RPMI8226 (cell line): ENCODE results near the gene EDN1.

ENCODE experiments used
- DNase-seq: peaks from one replicate; pipeline ENCODE4 v3.0.0-alpha.2; 2015

Gene EDN1

DNA sequence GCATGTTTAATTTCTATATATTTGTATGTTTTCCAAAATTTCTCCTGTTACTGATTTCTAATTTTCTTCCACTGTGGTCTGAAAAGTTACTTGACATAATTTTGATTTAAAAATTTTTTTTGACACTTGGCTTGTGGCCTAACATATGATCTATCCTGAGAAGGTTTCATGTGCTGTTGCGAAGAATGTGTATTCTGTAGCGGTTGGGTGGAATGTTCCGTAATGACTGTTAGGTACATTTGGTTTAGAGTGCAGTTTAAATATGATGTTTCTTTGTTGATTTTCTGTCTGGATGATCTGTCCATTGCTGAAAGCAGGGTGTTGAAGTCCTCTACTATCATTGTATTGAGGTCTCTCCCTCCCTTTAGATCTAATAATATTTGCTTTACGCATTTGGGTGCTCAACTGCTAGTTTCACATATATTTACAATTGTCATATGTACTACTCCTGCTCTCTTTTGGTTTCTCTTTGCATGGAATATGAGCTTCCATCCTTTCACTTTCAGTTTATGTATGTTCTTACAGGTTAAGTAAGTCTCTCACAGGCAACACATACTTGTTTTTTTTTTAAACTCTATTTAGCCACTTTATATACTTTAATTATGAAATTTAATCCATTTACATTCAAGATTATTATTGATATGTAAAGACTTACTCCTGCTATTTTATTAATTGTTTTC lies 19.5 kb upstream of the EDN1 start:
- no peak for DNase-seq

- no peak for DNase-seq
Measured at GRCh38 chr6:12271594-12271993, 18.6 kb upstream of the EDN1 start.

- no peak for DNase-seq
Measured at GRCh38 chr6:12271997-12272396, 18.2 kb upstream of the EDN1 start.

DNA sequence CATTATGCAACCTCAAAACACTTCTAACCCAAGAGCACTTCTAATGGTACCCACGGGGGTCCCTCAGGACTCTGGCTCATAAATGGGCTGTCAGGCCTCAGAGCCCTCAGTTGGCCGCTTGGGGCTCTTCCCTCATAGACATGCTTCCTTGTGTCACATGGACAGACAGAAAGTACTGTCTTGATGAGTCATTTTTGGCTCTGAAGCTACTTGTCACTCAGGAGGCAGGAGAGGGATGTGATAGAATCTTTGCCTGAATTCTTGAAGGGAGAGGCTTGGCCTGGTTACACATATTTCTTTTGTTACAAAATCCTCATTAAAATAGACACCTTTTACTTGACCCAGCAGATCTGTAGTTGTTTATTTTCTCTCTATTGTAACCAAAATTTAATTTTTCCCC lies 15.1 kb upstream of the EDN1 start:
- DNase-seq, result no peak

DNA sequence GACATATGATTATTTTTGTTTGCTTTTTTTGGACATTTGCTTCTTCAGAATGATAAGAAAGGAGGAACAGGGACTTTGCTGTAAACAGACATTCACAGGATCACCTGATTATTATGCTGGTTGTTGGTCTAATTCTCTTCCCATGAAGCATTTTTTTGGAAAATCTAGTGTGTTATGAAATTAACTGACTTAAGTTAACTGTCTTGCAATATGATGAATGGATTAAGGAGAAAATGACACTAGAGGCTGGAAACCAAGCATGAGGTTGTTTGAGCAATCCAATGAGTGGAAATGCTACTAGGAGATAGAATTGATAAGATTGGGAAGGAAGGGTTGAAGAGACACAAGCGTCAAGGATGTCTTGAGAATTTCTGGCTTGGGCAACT lies 13.2 kb upstream of the EDN1 start:
- no peak for DNase-seq

DNA sequence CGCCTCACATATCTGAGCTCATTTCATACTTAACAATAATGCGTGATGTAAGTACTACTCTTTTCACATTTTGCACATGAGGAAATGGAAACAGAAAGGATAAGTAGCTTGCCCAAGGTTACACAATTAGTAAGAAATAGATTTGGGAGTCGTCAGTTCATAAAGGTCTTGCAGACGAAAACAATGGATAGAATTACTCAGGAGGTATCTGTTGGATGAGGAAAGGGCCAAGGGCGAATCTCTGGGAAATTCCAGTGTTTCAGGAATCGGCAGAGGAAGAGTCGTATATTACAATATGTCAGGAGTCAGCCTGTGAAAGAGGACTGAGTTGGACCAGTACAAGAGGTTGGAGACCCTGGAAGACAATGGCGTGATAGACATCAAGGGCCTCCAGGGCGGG lies 12.8 kb upstream of the EDN1 start:
- no peak for DNase-seq

- no peak for DNase-seq
Measured at GRCh38 chr6:12278915-12279314, 11.2 kb upstream of the EDN1 start.

DNA sequence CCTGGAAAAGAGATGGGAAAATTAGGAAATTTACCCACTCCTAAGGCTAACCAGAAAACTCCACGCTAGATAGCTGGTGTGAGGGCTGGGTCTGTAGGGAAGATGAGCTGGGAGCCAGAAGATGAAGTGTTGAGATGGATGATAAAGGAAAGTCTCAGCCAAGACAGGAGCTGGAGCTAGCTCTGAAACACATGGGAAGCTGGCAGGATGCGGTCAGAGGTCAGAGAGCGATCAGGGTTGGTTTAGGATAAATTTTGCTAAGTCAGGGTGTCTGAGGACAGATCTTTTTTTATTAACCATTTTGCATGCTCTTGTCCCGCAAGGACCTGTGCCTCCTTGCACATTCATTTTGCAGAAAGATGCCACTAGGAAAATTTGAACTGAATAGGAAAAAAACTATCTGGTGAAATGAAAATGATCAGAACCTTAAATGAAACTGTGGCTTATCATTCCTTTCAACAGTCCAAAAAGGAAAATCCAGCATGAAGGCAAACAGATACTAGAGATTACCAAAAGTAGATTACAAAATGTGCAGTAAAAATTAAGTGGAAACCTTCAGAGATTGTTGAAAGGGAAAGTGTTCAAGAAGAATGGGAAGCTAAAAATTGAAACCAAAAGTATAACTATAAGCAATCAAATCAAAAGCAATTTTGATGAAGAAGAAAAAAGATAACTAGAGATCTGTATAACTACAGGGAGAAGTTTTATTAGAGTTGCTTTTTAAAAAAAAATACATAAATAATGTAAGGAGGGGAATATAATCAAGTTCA lies 10.7 kb upstream of the EDN1 start:
- no peak for DNase-seq

GRCh38 chr6:12280458-12280857 lies 9.7 kb upstream of the EDN1 start:
- DNase-seq, result no peak

DNA sequence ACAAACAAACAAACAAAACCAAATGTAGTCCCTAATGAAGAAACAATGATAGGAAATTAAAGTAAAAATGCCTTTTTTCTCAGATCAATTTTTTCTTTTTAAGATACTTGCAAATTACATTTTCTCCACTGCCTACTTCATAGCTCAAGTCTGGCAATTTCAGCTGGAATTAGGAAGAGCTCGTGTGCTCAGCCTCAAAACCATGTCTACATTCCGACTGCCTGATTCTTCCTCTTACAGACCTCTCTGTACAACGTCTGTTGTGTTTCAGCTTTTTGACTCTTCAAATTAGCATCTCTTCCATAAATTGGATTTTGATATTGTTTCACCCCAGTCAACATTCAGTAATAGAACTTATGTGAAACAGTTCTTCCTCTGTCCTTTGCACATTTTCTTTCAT lies 9.3 kb upstream of the EDN1 start:
- no peak for DNase-seq

GRCh38 chr6:12283904-12284303 lies 6.3 kb upstream of the EDN1 start:
- no peak for DNase-seq

- DNase-seq, result no peak
Measured at GRCh38 chr6:12286373-12287110, 3.6 kb upstream of the EDN1 start.

DNA sequence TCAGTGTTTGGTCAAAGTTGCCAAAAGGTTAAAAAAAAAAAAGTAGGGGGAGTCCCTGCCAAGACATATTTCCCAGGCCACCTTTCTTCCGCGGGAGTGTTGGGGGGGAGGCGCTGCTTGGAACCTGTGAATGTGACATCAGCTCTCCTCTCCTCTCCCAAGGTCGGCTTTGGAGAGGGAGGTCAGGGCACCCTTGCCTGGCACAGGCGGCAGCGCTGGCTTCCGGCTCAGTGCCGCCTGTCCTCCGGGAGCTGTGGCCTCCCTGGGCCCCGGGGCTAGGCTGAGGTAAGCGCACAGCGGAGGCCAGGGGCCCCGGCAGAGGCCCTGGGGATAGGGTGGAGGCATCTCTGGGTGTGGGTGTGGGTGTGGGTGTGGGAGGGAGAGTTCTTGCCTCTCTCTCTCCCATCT lies 1.9 kb upstream of the EDN1 start:
- DNase-seq, result no peak

GRCh38 chr6:12288914-12289313 lies 1.2 kb upstream of the EDN1 start:
- no peak for DNase-seq

DNA sequence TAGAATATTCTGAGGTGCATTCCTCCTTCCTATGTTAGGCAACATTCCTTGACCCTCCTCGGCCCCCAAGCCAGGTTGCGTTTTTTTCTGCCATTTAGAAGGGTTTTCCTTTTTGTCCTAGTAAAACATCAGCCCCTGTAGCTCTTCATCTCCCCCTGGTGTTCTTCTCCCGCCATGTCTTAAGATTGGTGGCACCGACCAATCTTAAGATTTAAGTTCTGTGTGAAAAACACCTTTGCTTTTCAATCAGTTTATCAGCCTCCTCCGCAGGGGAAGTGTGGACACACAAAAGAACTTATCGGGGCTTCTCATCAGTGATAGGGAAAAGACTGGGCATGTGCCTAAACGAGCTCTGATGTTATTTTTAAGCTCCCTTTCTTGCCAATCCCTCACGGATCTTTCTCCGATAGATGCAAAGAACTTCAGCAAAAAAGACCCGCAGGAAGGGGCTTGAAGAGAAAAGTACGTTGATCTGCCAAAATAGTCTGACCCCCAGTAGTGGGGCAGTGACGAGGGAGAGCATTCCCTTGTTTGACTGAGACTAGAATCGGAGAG lies 719 bp upstream of the EDN1 start:
- peak; percentile 76 for DNase-seq

DNA sequence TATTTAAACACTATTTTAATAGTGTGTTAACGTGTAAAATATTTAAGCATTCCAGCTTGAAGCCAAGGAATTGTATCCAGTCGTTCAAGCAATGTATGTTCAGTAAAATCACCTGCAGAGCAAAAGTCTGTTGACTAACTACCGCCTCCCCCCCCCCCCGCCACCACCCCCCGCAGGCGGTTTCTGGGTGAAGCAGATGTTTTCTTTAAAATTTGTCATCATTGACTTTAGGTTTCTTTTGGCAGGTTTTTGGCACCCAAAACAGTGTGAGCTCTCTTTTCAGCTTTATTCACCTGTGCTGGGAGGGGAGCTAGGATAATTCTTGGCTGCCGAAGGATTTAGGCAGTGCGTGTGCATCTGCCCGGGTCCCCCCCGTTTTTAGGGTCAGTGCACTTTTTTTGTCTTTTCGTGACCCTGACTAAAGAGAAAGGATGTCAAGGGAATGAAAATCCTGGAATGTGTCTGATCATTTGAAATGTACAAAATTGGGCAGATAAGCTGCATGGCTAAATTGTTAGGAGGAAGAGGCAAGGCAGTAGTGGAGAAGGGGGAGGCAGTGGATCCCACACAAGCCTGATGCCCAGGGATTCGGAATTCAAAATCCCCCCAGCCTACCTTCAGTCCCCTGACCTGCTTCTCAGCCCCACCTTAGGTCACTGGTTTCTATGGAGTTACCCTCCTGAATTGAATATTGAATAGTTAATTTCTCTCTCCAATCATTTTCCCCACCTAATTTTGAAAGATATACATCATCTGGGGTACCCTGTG lies 1.1 kb downstream of the EDN1 start:
- DNase-seq, result no peak

DNA sequence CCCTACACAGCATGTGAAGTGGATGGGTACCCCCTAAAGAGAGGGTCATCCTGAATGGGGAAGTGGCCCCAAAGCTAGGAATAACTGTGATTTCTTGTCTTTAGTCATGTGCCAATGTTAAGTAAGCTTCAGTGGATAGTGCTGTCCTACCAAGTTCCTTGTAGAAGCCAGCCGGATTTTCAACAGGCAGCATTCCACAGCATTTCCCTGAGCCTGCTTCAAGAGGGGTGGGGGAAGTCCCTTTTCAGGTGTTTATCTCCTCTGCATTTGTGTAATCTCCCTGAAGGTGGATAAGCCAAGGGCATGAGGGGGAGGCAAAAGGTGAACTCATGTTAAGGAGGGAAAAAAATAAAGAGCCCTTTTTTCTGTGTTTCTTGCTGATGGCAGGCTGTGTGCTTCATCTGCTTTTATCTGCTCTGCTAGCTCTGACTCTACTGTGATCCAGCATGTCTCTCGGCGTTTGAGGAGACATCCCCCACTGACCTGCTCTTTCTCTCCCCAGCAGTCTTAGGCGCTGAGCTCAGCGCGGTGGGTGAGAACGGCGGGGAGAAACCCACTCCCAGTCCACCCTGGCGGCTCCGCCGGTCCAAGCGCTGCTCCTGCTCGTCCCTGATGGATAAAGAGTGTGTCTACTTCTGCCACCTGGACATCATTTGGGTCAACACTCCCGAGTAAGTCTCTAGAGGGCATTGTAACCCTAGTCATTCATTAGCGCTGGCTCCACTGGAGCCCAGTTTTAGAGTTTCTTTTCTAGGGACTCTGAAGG lies 1.9 kb downstream of the EDN1 start:
- DNase-seq, result no peak

GRCh38 chr6:12293235-12293930 lies 3.2 kb downstream of the EDN1 start:
- DNase-seq, result no peak

DNA sequence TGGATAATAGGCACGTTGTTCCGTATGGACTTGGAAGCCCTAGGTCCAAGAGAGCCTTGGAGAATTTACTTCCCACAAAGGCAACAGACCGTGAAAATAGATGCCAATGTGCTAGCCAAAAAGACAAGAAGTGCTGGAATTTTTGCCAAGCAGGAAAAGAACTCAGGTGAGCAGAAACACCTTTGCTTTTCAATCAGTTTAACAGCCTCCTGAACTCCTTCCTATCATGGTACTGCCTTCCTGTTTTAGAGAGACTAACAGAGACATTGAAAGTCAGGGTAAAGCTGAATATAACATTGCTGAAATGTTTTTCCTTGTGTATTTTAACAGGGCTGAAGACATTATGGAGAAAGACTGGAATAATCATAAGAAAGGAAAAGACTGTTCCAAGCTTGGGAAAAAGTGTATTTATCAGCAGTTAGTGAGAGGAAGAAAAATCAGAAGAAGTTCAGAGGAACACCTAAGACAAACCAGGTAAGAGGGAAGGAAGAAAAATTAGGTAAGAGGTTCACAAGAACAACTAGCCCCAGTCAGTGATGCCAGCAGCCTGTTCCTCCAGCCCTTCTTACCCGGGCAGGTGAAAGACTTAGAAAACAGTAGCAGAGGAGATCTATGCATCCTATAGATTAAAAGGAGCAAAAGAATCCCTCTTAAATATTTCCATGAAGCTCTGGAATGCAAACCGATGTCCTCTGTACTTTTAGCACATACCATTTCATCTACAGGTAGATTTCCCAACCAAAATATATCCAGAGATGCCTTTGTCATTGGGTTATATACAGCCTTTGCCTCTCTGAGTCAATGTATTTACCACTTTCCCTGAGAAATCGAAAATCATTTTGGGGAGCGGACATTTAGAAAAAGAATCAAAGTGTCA lies 4.0 kb downstream of the EDN1 start:
- DNase-seq, result no peak

- DNase-seq, result no peak
Measured at GRCh38 chr6:12294851-12295536, 4.8 kb downstream of the EDN1 start.
